DND-41 (cell line): Measurements from ENCODE around the gene UGT1A6.
"Not testable (repeated sequence)": the region's sequence is repeated elsewhere in the genome, so short reads cannot be mapped to it uniquely, and the experiment has no call there.

ENCODE experiments used
- ATAC-seq: fragments of 200-7000 bp; cut with Tn5 transposase; 3 replicates; pipeline ENCODE4 v1.9.1; 2021; ENCODE audit warnings: low read depth; ENCODE audit not compliant: insufficient read depth
- DNase-seq: peaks from one replicate; pipeline ENCODE4 v3.0.0-alpha.2; 2020
- H2AFZ ChIP-seq: 2 replicates; pipeline ENCODE4 v1.6.0; 2012; ENCODE audit warnings: low read depth, low read length
- H3K27ac ChIP-seq: 2 replicates; pipeline ENCODE4 v1.5.1; 2012; ENCODE audit warnings: low read length, inconsistent platforms
- H3K27me3 ChIP-seq: fragments of 200-600 bp; sonication (generic); 2 replicates; pipeline ENCODE4 v1.6.0; 2012; ENCODE audit warnings: low read length, mild to moderate bottlenecking, inconsistent platforms; ENCODE audit not compliant: insufficient read depth, poor library complexity
- H3K36me3 ChIP-seq: 2 replicates; pipeline ENCODE4 v1.5.1; 2012; ENCODE audit warnings: low read length, inconsistent platforms; ENCODE audit not compliant: insufficient read depth
- H3K4me1 ChIP-seq: 2 replicates; pipeline ENCODE4 v1.5.1; 2012; ENCODE audit warnings: mild to moderate bottlenecking, low read length; ENCODE audit not compliant: insufficient read depth
- H3K4me2 ChIP-seq: 2 replicates; pipeline ENCODE4 v1.6.0; 2012; ENCODE audit warnings: mild to moderate bottlenecking, moderate library complexity, low read length, inconsistent platforms; ENCODE audit not compliant: insufficient read depth
- H3K4me3 ChIP-seq, 2 experiments: fragments of 200-600 bp in 1 of 2; shearing (Covaris generic) in 1 of 2; 2 replicates each; pipeline ENCODE4 v1.5.1; 2012 to 2016; ENCODE audit warnings: inconsistent platforms in 2 of 2, low read length in 2 of 2, mild to moderate bottlenecking in 2 of 2, low read depth in 1 of 2, moderate library complexity in 1 of 2
- H3K79me2 ChIP-seq: 2 replicates; pipeline ENCODE4 v1.6.0; 2012; ENCODE audit warnings: low read length, inconsistent platforms; ENCODE audit not compliant: insufficient read depth
- H3K9ac ChIP-seq: 2 replicates; pipeline ENCODE4 v1.6.0; 2012; ENCODE audit warnings: low read depth, mild to moderate bottlenecking, inconsistent platforms, low read length, moderate library complexity
- H3K9me3 ChIP-seq: 2 replicates; pipeline ENCODE4 v1.5.1; 2012; ENCODE audit warnings: low read length, moderate library complexity, mild to moderate bottlenecking, inconsistent platforms; ENCODE audit not compliant: insufficient read depth, severe bottlenecking
- H4K20me1 ChIP-seq: 2 replicates; pipeline ENCODE4 v1.6.0; 2012; ENCODE audit warnings: low read length; ENCODE audit not compliant: insufficient read depth
- CTCF ChIP-seq: IDR thresholded peaks from 2 replicates; pipeline ENCODE4 v1.5.1; 2012; ENCODE audit warnings: borderline replicate concordance, low read length, moderate library complexity, mild to moderate bottlenecking; ENCODE audit not compliant: poor library complexity, severe bottlenecking; ENCODE audit errors: extremely low read depth
- EZH2 ChIP-seq: IDR thresholded peaks from 3 replicates; pipeline ENCODE4 v1.6.1; 2012; ENCODE audit warnings: borderline replicate concordance, low read depth, mild to moderate bottlenecking, moderate library complexity, low read length, inconsistent platforms; ENCODE audit not compliant: severe bottlenecking

The UGT1A6 gene

GRCh38 chr2:233692648-233693047 is at the start of gene UGT1A6:
UGT1A6 (plus strand) TSS chr2:233692890; CDS start chr2:233693005, 115 bp downstream.
- Histone ChIP-seq H3K36me3 (no peaks in the 10 kb centered on the region), H3K9me3 (no peaks in the 10 kb centered on the region), H3K4me1 (no peaks in the 10 kb centered on the region), H3K27ac (no peak within 1 kb of the TSS), H3K4me2 (no peak within 1 kb of the TSS), H3K9ac (no peak within 1 kb of the TSS), H3K27me3 (peaks cover 19% of the 10 kb centered on the region), H3K79me2 (no peaks in the 10 kb centered on the region), H2AFZ (no peak within 1 kb of the TSS), H3K4me3 (no peak within 1 kb of the TSS), H4K20me1 (no peaks in the 10 kb centered on the region)
- TF ChIP-seq CTCF, result no peak
- TF ChIP-seq EZH2, result no peak
- no peak for ATAC-seq
- DNase-seq, result no peak

GRCh38 chr2:233643128-233643527 is 49.6 kb upstream of the UGT1A6 start:
- Histone ChIP-seq H2AFZ (no peak overlapping the region), H3K9me3 (peaks cover 5% of the 10 kb centered on the region), H3K27me3 (peaks cover 3% of the 10 kb centered on the region), H4K20me1 (no peaks in the 10 kb centered on the region), H3K4me2 (no peak overlapping the region), H3K4me1 (no peaks in the 10 kb centered on the region), H3K27ac (no peak overlapping the region), H3K36me3 (no peaks in the 10 kb centered on the region), H3K9ac (no peak overlapping the region), H3K79me2 (no peaks in the 10 kb centered on the region), H3K4me3 (no peak overlapping the region)
- no peak for ATAC-seq
- TF ChIP-seq EZH2, result no peak
- TF ChIP-seq CTCF, result peak; percentile 43
- peak; percentile 11 for DNase-seq

- H3K9ac ChIP-seq, H3K4me1 ChIP-seq, ATAC-seq, H4K20me1 ChIP-seq, H3K4me3 ChIP-seq, H3K27ac ChIP-seq, H3K36me3 ChIP-seq, H3K4me2 ChIP-seq, H3K27me3 ChIP-seq, DNase-seq, H3K9me3 ChIP-seq, H2AFZ ChIP-seq, H3K79me2 ChIP-seq: not testable (repeated sequence)
Observed at GRCh38 chr2:233646033-233646432, 46.7 kb upstream of the UGT1A6 start.

- Histone ChIP-seq H3K4me3 (no peak overlapping the region), H3K4me1 (no peaks in the 10 kb centered on the region), H3K27me3 (no peaks in the 10 kb centered on the region), H3K9me3 (peaks cover 2% of the 10 kb centered on the region), H3K79me2 (no peaks in the 10 kb centered on the region), H2AFZ (no peak overlapping the region), H4K20me1 (no peaks in the 10 kb centered on the region), H3K4me2 (no peak overlapping the region), H3K36me3 (no peaks in the 10 kb centered on the region), H3K27ac (no peak overlapping the region), H3K9ac (no peak overlapping the region)
- TF ChIP-seq CTCF (no peak), EZH2 (no peak)
- ATAC-seq (no peak), DNase-seq (no peak)
Observed at GRCh38 chr2:233650981-233651380, 41.7 kb upstream of the UGT1A6 start.
